Measurements from ENCODE around the gene SMAD6. TPM values are rescaled to one million over a fixed set of nuclear protein-coding genes. Genes with fewer than 3 reads are reported as not detected.

SMAD6 gene
- total RNA-seq, 4 donors from 2014 or later, result 1.7 to 6.3 (median 3.8) TPM

Other genes with a start within 250 kb of the SMAD6 start
- 10 to 100 TPM in 3 of 4 donors, 1 to 10 TPM in 1; 7.8 to 31.1 (median 16.7) TPM for gene SNAPC5, start 204.5 kb upstream of the SMAD6 start, total RNA-seq
- 1,000 to 10,000 TPM; 2,279 to 4,532 (median 3,529) TPM for gene RPL4, start 197.4 kb upstream of the SMAD6 start, total RNA-seq
- gene ZWILCH, start 196.9 kb upstream of the SMAD6 start, total RNA-seq, result 10 to 100 TPM in 2 of 4 donors, 1 to 10 TPM in 2; 4.5 to 21.2 (median 11.4) TPM
- not detected for gene LCTL, start 136.2 kb upstream of the SMAD6 start, total RNA-seq